Esophagus squamous epithelium (tissue), 5 donors: ENCODE data around the gene ZNF717. TPM values are rescaled to one million over a fixed set of nuclear protein-coding genes. Genes with fewer than 3 reads are reported as not detected.
"Not testable (repeated sequence)": the region's sequence is repeated elsewhere in the genome, so short reads cannot be mapped to it uniquely, and the experiment has no call there.

ENCODE experiments used
- DNase-seq: peaks from one replicate; lab custom pipeline; 2025; lab: John Stamatoyannopoulos, UW
- H3K27ac ChIP-seq, 4 donors: fragments of 200-600 bp; sonication (generic); one replicate each; pipeline ENCODE4 v1.5.1; 2016 to 2019; ENCODE audit warnings: mild to moderate bottlenecking in 1 of 4
- H3K27me3 ChIP-seq, 4 donors: fragments of 200-600 bp; sonication (generic); 1 replicate in 3 of 4; 2 replicates in 1 of 4; pipeline versions ENCODE4 v1.5.1 to v1.6.0; 2017 to 2021; ENCODE audit warnings: antibody characterized with exemption in 1 of 4
- H3K36me3 ChIP-seq, 3 donors: fragments of 200-600 bp; sonication (generic); one replicate each; pipeline ENCODE4 v1.5.1; 2016 to 2019
- H3K4me1 ChIP-seq, 3 donors: fragments of 200-600 bp; sonication (generic); one replicate each; pipeline ENCODE4 v1.5.1; 2017 to 2019
- H3K4me3 ChIP-seq, 4 donors: fragments of 200-600 bp; sonication (generic); 1 replicate in 3 of 4; 2 replicates in 1 of 4; pipeline ENCODE4 v1.5.1; 2016 to 2019; ENCODE audit warnings: mild to moderate bottlenecking in 2 of 4, moderate library complexity in 1 of 4
- H3K9me3 ChIP-seq, 3 donors: fragments of 200-600 bp; sonication (generic); one replicate each; pipeline ENCODE4 v1.5.1; 2016 to 2019
- POLR2A ChIP-seq, 4 donors: fragments of 450-650 bp; IDR thresholded peaks; one replicate each; pipeline ENCODE4 v1.6.1; 2017; ENCODE audit warnings: antibody characterized with exemption in 4 of 4, mild to moderate bottlenecking in 4 of 4, moderate library complexity in 3 of 4
- WGBS, 2 donors: methylation state at CpG; one replicate each; pipeline ENCODE4 v1.1.5; 2018; 5-methylcytosine and 5-hydroxymethylcytosine counted together
- intact Hi-C: fragments of 100-400 bp; cut with DNase I; formaldehyde crosslinking; loops from one replicate; pipeline ENCODE4 v1.15.0; 2022
- total RNA-seq, 4 donors: library from RNA; depleted of rRNA; stranded (reverse); fragments of >200 nt; gene quantifications; one replicate each; pipeline ENCODE4 v1.1.0, GENCODE V29; 2016
- TF ChIP-seq, protein P1 (sequence below), 6 experiments: fragments of 450-650 bp in 4 of 6; fragments of 200-600 bp in 2 of 6; sonication (generic) in 2 of 6; IDR thresholded peaks; one replicate each; pipeline ENCODE4 v1.5.1; 2016 to 2019; ENCODE audit warnings: antibody characterized with exemption in 6 of 6, mild to moderate bottlenecking in 4 of 6, moderate library complexity in 4 of 6
- donor health status: DM: yes; HTN: yes; CAD: no.

The ZNF717 gene
- total RNA-seq = 1 to 10 TPM; 5.1 to 9.3 (median 6.1) TPM

DNA sequence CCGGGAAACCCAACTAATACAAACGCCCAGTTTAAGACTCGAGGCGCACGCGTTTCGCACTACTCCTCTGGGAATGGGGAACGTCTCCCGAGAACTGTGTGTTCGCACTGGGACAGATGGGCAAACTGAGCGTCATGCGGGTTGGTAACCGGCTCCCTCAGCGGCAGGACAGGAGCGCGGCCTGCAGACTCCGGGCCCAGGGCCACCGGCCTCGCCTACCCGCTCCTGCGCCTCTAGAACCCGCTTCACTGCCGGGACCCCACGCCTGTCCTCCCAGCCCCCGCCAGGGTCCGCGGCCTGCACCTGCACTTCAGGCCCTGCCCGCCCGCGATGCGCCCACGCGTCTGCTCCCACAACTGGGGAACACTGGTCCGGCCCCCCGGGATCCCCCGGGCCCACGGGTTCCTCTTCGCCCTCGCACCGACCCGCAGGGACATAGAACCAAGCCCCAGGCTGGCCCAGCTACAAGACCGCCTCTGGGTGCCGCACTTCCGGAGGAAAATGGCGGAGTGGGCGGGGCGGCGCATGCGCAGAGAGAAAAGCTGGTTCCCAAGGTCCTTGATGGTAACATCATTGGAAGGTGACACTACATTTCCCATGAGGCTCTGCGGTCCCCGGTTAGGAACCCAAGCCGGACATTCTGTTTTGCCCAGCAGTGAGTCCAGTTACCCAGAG, at the start of gene ZNF717:
Gene ZNF717 (minus strand): TSS at position 469 of the 675 bp plus-strand sequence. CDS start 2,187 bp downstream, outside the sequence.
- WGBS, 2 donors = 2 to 6% methylated on average over 3 to 4 of the region's 52 CpGs
- TF ChIP-seq, protein P1, sequence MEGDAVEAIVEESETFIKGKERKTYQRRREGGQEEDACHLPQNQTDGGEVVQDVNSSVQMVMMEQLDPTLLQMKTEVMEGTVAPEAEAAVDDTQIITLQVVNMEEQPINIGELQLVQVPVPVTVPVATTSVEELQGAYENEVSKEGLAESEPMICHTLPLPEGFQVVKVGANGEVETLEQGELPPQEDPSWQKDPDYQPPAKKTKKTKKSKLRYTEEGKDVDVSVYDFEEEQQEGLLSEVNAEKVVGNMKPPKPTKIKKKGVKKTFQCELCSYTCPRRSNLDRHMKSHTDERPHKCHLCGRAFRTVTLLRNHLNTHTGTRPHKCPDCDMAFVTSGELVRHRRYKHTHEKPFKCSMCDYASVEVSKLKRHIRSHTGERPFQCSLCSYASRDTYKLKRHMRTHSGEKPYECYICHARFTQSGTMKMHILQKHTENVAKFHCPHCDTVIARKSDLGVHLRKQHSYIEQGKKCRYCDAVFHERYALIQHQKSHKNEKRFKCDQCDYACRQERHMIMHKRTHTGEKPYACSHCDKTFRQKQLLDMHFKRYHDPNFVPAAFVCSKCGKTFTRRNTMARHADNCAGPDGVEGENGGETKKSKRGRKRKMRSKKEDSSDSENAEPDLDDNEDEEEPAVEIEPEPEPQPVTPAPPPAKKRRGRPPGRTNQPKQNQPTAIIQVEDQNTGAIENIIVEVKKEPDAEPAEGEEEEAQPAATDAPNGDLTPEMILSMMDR (IDR thresholded peaks at IDR 0.05) = peak in 5 of 6 experiments; percentile 9 to 44 (median 26)
- TF ChIP-seq POLR2A (IDR thresholded peaks at IDR 0.05) = peak in 2 of 4 donors; percentile 61 to 62
- Histone ChIP-seq H3K36me3 (peaks cover 0 to 31% (median 0%) of the 10 kb centered on the region in 3 donors), H3K9me3 (peaks cover 0 to 16% (median 3%) of the 10 kb centered on the region in 3 donors), H3K27ac (peak within 1 kb of the TSS; percentile 90 to 93 (median 92)), H3K4me1 (peaks cover 0 to 16% (median 3%) of the 10 kb centered on the region in 3 donors), H3K4me3 (peak within 1 kb of the TSS; percentile 74 to 86 (median 79))
- DNase-seq = peak; percentile 29
- H3K27me3 ChIP-seq, intact Hi-C loops: not testable (repeated sequence)

DNA sequence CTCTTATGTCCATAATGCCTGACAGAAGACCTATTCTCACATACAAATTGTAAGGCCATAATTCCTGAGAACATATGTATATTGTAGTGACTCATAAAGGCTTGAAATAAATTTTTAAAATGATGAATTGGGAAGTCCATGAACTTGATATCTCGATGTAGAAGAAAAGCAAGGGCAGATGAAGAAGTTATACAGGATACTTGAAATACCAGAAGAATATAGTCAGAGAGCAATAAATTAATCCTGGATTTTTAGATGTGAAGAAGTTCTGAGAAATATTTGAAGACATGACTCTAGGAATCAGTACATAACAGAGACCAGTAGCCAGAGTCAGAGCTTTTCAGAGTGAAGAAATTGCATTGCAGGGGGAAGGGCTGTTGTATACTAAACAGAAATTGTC, 45.7 kb upstream of the ZNF717 start:
- 65 to 100% methylated on average over 1 of the region's 1 CpG for WGBS, 2 donors
- H3K9me3 ChIP-seq, H3K4me3 ChIP-seq, intact Hi-C loops, H3K36me3 ChIP-seq, DNase-seq, H3K27me3 ChIP-seq, H3K27ac ChIP-seq, H3K4me1 ChIP-seq: not testable (repeated sequence)

DNA sequence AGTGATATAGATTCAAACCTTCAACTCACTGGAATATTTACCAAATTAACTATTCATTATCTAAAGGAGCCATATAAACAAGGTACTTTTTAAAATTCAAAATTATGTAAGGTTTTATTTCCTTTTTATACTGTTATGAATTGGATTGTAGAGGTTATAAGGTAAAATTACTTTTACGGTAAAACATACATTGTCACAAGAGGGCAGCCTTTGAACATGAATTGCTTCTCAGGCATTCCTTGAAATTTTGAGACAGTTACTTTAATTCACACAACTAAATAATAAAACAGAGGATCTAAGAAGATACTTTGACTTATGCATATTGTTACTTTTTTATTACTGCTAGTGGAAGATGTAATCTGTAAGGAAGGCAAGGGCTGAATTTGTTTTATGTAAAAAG, 32.7 kb upstream of the ZNF717 start:
- H3K27ac ChIP-seq, H3K27me3 ChIP-seq, H3K9me3 ChIP-seq, H3K4me3 ChIP-seq, intact Hi-C loops, H3K36me3 ChIP-seq, H3K4me1 ChIP-seq, DNase-seq: not testable (repeated sequence)
- 57 to 77% methylated on average over 1 of the region's 1 CpG for WGBS, 2 donors

DNA sequence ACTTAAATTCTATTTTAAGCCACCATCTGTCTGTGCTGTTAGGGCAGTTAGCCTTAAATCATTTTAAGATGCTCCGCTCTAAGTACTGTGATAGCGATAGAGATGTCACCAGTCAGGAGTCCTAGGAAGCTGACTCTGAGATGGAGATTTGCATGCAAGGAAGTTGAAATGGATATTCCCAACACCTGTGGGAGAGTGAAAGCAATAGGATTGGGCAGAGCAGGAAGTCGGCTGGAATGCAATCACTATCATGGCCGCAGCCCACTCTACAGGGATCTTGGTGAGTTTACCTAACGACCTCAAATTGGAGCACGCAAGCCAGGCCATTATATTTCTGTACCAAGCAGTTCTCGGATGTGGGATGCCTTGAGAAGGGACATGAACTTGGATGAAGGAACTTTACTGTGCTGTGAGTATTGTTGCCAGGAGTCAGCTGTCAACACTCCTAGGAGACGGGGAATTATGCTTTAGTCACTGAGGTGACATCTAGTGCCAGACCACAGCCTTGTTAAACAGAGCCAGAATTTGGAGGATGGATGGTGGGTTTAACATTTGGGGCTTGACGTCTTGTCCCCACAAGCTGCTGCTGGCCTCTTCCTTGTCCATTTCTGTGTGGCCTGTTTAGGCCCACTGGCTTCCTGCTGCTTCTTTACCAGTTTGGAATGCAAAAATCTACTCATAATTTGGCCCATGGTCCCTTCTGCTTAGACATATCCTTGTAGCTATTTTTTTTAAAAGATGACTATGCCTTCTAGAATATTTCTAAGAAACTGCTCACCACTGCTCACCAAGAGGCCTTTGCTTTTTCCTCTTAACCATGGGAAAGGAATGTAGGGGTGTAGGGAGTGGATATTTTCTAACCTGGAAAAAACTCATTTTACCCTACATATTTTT, 31.2 kb upstream of the ZNF717 start:
- H3K27me3 ChIP-seq, H3K36me3 ChIP-seq, H3K4me1 ChIP-seq, H3K9me3 ChIP-seq, intact Hi-C loops, H3K4me3 ChIP-seq, DNase-seq, H3K27ac ChIP-seq: not testable (repeated sequence)
- WGBS, 2 donors = 55 to 75% methylated on average over 9 of the region's 9 CpGs

DNA sequence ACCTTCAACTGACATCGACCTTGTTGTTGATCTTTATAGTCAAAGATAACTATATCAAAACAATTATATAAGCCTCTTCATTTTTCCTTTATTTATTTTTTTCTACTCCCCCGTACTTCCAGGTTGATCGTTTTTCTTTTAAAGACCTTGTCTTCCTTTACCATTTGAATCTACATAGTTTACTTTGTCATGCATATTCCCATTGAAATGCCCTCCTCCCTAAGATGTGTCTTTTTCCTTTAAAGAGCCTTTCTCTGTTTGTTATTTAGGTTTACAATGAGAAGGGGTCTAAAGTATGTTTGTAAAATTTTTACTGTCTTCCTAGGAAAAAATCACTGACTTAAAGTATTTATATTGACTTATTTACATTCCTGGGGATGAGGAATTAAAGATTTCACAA, 29.4 kb upstream of the ZNF717 start:
- TF ChIP-seq, protein P1 (IDR thresholded peaks at IDR 0.05) = no peak
- no peak for TF ChIP-seq POLR2A (IDR thresholded peaks at IDR 0.05)
- Histone ChIP-seq H3K4me1 (no peaks in the 10 kb centered on the region), H3K27ac (no peak overlapping the region), H3K9me3 (no peaks in the 10 kb centered on the region), H3K4me3 (no peak overlapping the region), H3K36me3 (no peaks in the 10 kb centered on the region), H3K27me3 (no peaks in the 10 kb centered on the region)
- intact Hi-C loops = no loop called here
- no peak for DNase-seq
- WGBS, 2 donors = 28 to 39% methylated on average over 3 of the region's 3 CpGs

DNA sequence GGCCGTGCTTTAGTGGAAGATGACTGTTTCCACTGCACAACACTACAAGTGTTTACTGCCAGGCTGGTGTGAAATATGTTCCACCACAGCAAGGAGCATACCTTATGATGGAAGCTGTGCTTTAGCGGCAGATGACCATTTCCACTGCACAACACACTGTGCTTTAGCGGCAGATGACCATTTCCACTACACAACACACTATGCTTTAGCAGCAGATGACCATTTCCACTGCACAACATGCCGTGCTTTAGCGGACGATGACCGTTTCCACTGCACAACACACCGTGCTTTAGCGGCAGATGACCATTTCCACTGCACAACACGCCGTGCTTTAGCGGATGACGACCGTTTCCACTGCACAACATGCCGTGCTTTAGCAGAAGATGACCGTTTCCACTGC, 2.8 kb downstream of the ZNF717 start:
- Histone ChIP-seq H3K27ac (no peak overlapping the region), H3K36me3 (peaks cover 0 to 57% (median 0%) of the 10 kb centered on the region in 3 donors), H3K27me3 (no peaks in the 10 kb centered on the region), H3K4me3 (no peak overlapping the region), H3K4me1 (peaks cover 0 to 16% (median 3%) of the 10 kb centered on the region in 3 donors), H3K9me3 (peaks cover 0 to 43% (median 27%) of the 10 kb centered on the region in 3 donors)
- no peak for DNase-seq
- WGBS, 2 donors = 88 to 96% methylated on average over 14 to 16 of the region's 16 CpGs
- intact Hi-C loops = no loop called here
- TF ChIP-seq, protein P1 (IDR thresholded peaks at IDR 0.05) = no peak
- no peak for TF ChIP-seq POLR2A (IDR thresholded peaks at IDR 0.05)
